GM23248 (cell line): ENCODE measurements around the gene ST6GALNAC3. TPM values are rescaled to one million over a fixed set of nuclear protein-coding genes. Genes with fewer than 3 reads are reported as not detected.

Source experiments
- DNase-seq: peaks from one replicate; pipeline ENCODE4 v3.0.0-alpha.2; 2015
- H2AFZ ChIP-seq: fragments of 200-600 bp; sonication (generic); 2 replicates; pipeline ENCODE4 v1.6.1; 2016; ENCODE audit warnings: antibody characterized with exemption
- H3F3A ChIP-seq: fragments of 200-600 bp; sonication (generic); 2 replicates; pipeline ENCODE4 v1.6.1; 2016; ENCODE audit warnings: mild to moderate bottlenecking, antibody characterized with exemption, mixed run types; ENCODE audit not compliant: insufficient read depth
- H3K27ac ChIP-seq: fragments of 200-600 bp; sonication (generic); 2 replicates; pipeline ENCODE4 v1.5.1; 2016; ENCODE audit warnings: mild to moderate bottlenecking
- H3K27me3 ChIP-seq: fragments of 200-600 bp; sonication (generic); replicated peaks from 2 replicates; pipeline ENCODE4 v1.6.1; 2016; ENCODE audit warnings: mild to moderate bottlenecking; ENCODE audit not compliant: insufficient read depth
- H3K36me3 ChIP-seq: fragments of 200-600 bp; sonication (generic); 2 replicates; pipeline ENCODE4 v1.6.1; 2016; ENCODE audit warnings: low read depth, mild to moderate bottlenecking
- H3K4me1 ChIP-seq: fragments of 200-600 bp; sonication (generic); 2 replicates; pipeline ENCODE4 v1.6.1; 2016; ENCODE audit warnings: mild to moderate bottlenecking; ENCODE audit not compliant: insufficient read depth
- H3K4me2 ChIP-seq: fragments of 200-600 bp; sonication (generic); one replicate; pipeline ENCODE4 v1.6.1; 2016; ENCODE audit warnings: mild to moderate bottlenecking; ENCODE audit not compliant: unreplicated experiment
- H3K4me3 ChIP-seq: fragments of 200-600 bp; sonication (generic); 2 replicates; pipeline ENCODE4 v1.5.1; 2016; ENCODE audit warnings: mild to moderate bottlenecking
- H3K79me2 ChIP-seq: fragments of 200-600 bp; sonication (generic); 2 replicates; pipeline ENCODE4 v1.6.1; 2016; ENCODE audit warnings: mild to moderate bottlenecking; ENCODE audit not compliant: insufficient read depth
- H3K9ac ChIP-seq: fragments of 200-600 bp; sonication (generic); 2 replicates; pipeline ENCODE4 v1.6.1; 2016; ENCODE audit warnings: mild to moderate bottlenecking
- H3K9me2 ChIP-seq: fragments of 200-600 bp; sonication (generic); 2 replicates; pipeline ENCODE4 v1.6.1; 2016; ENCODE audit warnings: mixed run types, mild to moderate bottlenecking, moderate library complexity; ENCODE audit not compliant: insufficient read depth
- H3K9me3 ChIP-seq: fragments of 200-600 bp; sonication (generic); one replicate; pipeline ENCODE4 v1.6.1; 2017; ENCODE audit warnings: low read depth
- H4K20me1 ChIP-seq: fragments of 200-600 bp; sonication (generic); 2 replicates; pipeline ENCODE4 v1.6.0; 2016; ENCODE audit not compliant: insufficient read depth
- EZH2 ChIP-seq: fragments of 200-600 bp; sonication (generic); IDR thresholded peaks from 2 replicates; pipeline ENCODE4 v1.6.1; 2018; ENCODE audit warnings: antibody characterized with exemption, mild to moderate bottlenecking; ENCODE audit not compliant: insufficient read depth, poor library complexity, severe bottlenecking
- EZH2phosphoT487 ChIP-seq: fragments of 200-600 bp; sonication (generic); IDR thresholded peaks from 2 replicates; pipeline ENCODE4 v1.6.1; 2018; ENCODE audit warnings: antibody characterized with exemption, moderate library complexity, mild to moderate bottlenecking, low read depth; ENCODE audit not compliant: insufficient read depth
- WGBS, 2 experiments: methylation state at CpG; one replicate each; pipeline ENCODE4 v1.1.6; 2015 to 2017; ENCODE audit warnings: low lambda C conversion rate in 2 of 2, low coverage in 1 of 2; ENCODE audit errors: missing lambda C conversion rate in 2 of 2; 5-methylcytosine and 5-hydroxymethylcytosine counted together
- in situ Hi-C: fragments of 300-500 bp; cut with MboI; formaldehyde crosslinking; loops from 2 replicates; pipeline ENCODE4 v1.15.0; 2020
- polyA plus RNA-seq: library from polyadenylated mRNA; unstranded; fragments of >200 nt; fragmentation: Nextera tagmentation; extraction: Ambion mirVana; gene quantifications from 2 replicates; pipeline ENCODE4 v1.2.1, GENCODE V29; 2016
- total RNA-seq: library from RNA; depleted of rRNA; stranded (reverse); fragments of >200 nt; shearing (Covaris generic); gene quantifications from 2 replicates; pipeline ENCODE4 v1.2.3, GENCODE V29; 2014

The ST6GALNAC3 gene
- total and polyA plus RNA-seq, 2 experiments from 2014 or later: not detected

- Histone ChIP-seq H3K36me3 (no peaks in the 10 kb centered on the region), H3K27me3 (peaks cover 6% of the 10 kb centered on the region; the same call in 1 of the 2 replicates), H3K4me1 (no peaks in the 10 kb centered on the region), H3K9me3 (no peaks in the 10 kb centered on the region), H3K9me2 (no peaks in the 10 kb centered on the region), H3K4me3 (no peak overlapping the region), H2AFZ (no peak overlapping the region), H4K20me1 (no peaks in the 10 kb centered on the region), H3K9ac (no peak overlapping the region), H3K4me2 (no peak overlapping the region), H3K79me2 (no peaks in the 10 kb centered on the region), H3K27ac (no peak overlapping the region), H3F3A (no peaks in the 10 kb centered on the region)
- 41 to 44% methylated on average over 4 of the region's 4 CpGs for WGBS, 2 experiments
- TF ChIP-seq EZH2: no peak
- no peak for DNase-seq
- in situ Hi-C loops: no loop called here
Observed at GRCh38 chr1:76293831-76294230, 219.3 kb downstream of the ST6GALNAC3 start.

DNA sequence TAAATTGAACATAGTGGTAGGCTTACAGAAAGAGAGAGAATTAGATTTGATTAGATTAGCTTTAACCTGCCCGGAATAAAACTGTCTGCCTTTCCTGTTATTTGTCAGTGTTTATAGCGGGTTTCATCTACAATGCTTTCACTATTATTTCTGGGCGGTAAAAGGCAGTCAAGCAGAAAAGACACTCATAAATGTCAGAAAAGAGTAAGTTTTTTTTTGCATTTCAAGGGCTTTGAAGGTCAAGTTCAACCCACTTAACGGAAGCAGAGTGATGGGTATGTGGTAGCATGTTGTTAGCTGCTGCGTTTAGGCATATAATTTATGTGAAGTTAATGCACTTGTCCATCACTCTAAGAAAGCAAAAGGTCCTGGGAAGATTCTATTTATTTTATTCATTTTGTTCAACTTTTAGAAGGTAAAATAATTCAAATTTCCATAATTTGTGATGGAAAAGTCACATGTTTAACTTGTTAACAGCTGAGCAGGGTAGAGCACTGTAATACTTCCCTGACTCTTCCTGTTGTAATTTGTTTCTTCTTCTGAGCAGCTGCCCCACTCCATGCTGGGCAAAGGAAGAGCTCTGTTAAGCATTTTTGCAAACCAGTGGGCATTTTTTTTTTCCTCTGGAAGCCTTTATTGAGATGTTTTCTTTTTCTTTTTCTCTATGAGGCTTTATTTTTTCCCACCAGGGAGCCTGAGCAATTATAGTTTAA is 220.1 kb downstream of the ST6GALNAC3 start:
- Histone ChIP-seq H3K4me1 (no peaks in the 10 kb centered on the region), H3K27ac (no peak overlapping the region), H3K9ac (no peak overlapping the region), H3F3A (no peaks in the 10 kb centered on the region), H3K4me2 (no peak overlapping the region), H3K9me2 (no peaks in the 10 kb centered on the region), H3K36me3 (no peaks in the 10 kb centered on the region), H3K79me2 (no peaks in the 10 kb centered on the region), H3K9me3 (no peaks in the 10 kb centered on the region), H2AFZ (no peak overlapping the region), H3K27me3 (peaks cover 6% of the 10 kb centered on the region; the same call in 1 of the 2 replicates), H3K4me3 (no peak overlapping the region), H4K20me1 (no peaks in the 10 kb centered on the region)
- no peak for DNase-seq
- 64 to 65% methylated on average over 5 of the region's 5 CpGs for WGBS, 2 experiments
- in situ Hi-C loops: no loop called here
- TF ChIP-seq EZH2phosphoT487 (no peak), EZH2 (no peak)

DNA sequence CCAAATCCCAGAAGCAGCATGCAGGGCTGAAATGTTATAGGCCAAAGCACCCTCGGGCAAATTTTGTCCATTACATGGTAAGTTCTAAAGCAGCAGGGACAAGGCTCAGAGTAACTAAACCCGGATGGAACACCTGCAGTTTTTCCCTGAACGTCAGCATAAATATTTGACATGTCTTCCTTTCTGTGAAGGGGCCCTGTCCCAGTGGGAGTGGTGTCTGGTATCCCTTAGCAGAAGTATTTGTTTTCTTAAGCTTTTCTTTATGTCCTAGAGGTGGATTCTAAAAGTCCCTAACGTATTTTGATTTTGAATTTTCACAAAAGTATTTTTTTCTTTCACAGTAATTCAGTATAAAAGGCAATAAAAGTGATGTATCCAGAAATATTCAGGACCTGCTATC is 223.9 kb downstream of the ST6GALNAC3 start:
- Histone ChIP-seq H3K4me3 (no peak overlapping the region), H3K4me2 (no peak overlapping the region), H3K79me2 (no peaks in the 10 kb centered on the region), H3K27me3 (peaks cover 6% of the 10 kb centered on the region; the same call in 1 of the 2 replicates), H3K9me3 (no peaks in the 10 kb centered on the region), H3K9me2 (no peaks in the 10 kb centered on the region), H4K20me1 (no peaks in the 10 kb centered on the region), H3K4me1 (no peaks in the 10 kb centered on the region), H3K36me3 (no peaks in the 10 kb centered on the region), H3F3A (no peaks in the 10 kb centered on the region), H3K9ac (no peak overlapping the region), H2AFZ (no peak overlapping the region), H3K27ac (no peak overlapping the region)
- in situ Hi-C loops: no loop called here
- TF ChIP-seq EZH2 (no peak), EZH2phosphoT487 (no peak)
- no peak for DNase-seq
- WGBS, 2 experiments: 45 to 49% methylated on average over 4 of the region's 4 CpGs

- Histone ChIP-seq H3K9me2 (no peaks in the 10 kb centered on the region), H3K4me2 (no peak overlapping the region), H3K79me2 (no peaks in the 10 kb centered on the region), H4K20me1 (no peaks in the 10 kb centered on the region), H3K4me1 (no peaks in the 10 kb centered on the region), H3K27ac (no peak overlapping the region), H3K4me3 (no peak overlapping the region), H3F3A (no peaks in the 10 kb centered on the region), H3K27me3 (peaks cover 6% of the 10 kb centered on the region; the same call in 1 of the 2 replicates), H3K36me3 (no peaks in the 10 kb centered on the region), H2AFZ (no peak overlapping the region), H3K9ac (no peak overlapping the region), H3K9me3 (no peaks in the 10 kb centered on the region)
- DNase-seq: no peak
- 48 to 59% methylated on average over 3 of the region's 3 CpGs for WGBS, 2 experiments
- no peak for TF ChIP-seq EZH2
- no peak for TF ChIP-seq EZH2phosphoT487
- in situ Hi-C loops: no loop called here
Observed at GRCh38 chr1:76299036-76299435, 224.5 kb downstream of the ST6GALNAC3 start.

DNA sequence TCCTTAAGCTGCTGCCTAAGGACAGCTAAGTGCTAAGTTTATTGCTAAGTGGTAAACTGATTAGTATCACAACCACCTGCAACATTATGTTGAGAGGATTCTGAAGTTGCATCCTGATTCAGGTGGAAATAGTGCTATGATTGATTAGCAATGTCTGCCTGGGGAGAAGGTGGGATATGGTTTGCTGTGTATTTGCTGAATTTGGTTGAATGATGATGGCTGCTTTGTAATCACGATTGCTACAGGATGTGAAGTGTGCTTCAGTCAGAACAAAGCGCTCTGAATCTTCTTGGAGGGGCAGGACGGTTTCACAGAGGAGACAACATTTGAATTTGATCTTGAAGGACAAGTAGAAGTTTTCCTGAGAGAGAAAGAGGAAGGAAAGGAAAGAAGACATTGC is 226.0 kb downstream of the ST6GALNAC3 start:
- no peak overlapping the region for H3K4me2 ChIP-seq
- no peak overlapping the region for H3K4me3 ChIP-seq
- no peak overlapping the region for H3K27ac ChIP-seq
- no peak overlapping the region for H2AFZ ChIP-seq
- in situ Hi-C loops: no loop called here
- H3K9ac ChIP-seq: no peak overlapping the region
- no peaks in the 10 kb centered on the region for H3K9me3 ChIP-seq
- no peak for DNase-seq
- 55 to 70% methylated on average over 3 of the region's 3 CpGs for WGBS, 2 experiments
- peaks cover 6% of the 10 kb centered on the region; the same call in 1 of the 2 replicates for H3K27me3 ChIP-seq
- no peaks in the 10 kb centered on the region for H3K36me3 ChIP-seq
- TF ChIP-seq EZH2phosphoT487 (no peak), EZH2 (no peak)
- H3K4me1 ChIP-seq: no peaks in the 10 kb centered on the region
- H4K20me1 ChIP-seq: no peaks in the 10 kb centered on the region
- H3K9me2 ChIP-seq: no peaks in the 10 kb centered on the region
- no peaks in the 10 kb centered on the region for H3K79me2 ChIP-seq
- H3F3A ChIP-seq: no peaks in the 10 kb centered on the region
